Naive thymus-derived CD4-positive, alpha-beta T cell (primary cell): ENCODE results near the gene GNAQ. TPM values are rescaled to one million over a fixed set of nuclear protein-coding genes. Genes with fewer than 3 reads are reported as not detected.

Experiments used
- ATAC-seq: fragments of 150-1000 bp; cut with Tn5 transposase; 2 replicates; pipeline ENCODE4 v1.10.0; 2021; ENCODE audit warnings: mild to moderate bottlenecking, moderate library complexity
- CTCF ChIA-PET: fragments of 350-600 bp; sonication (Branson Sonifier 250); formaldehyde crosslinking; loops from one replicate; lab custom pipeline; 2021; ENCODE audit warnings: antibody characterized with exemption; lab: Charles Lee
- POLR2A ChIA-PET: fragments of 350-600 bp; sonication (Branson Sonifier 250); formaldehyde crosslinking; loops from one replicate; lab custom pipeline; 2021; ENCODE audit warnings: antibody characterized with exemption, inconsistent platforms; lab: Charles Lee
- DNase-seq, 9 donors: peaks; one replicate each; pipeline versions ENCODE4 v3.0.0 to v3.0.0-alpha.2; 2020 to 2022; ENCODE audit warnings: mixed read lengths in 1 of 9
- H3K27ac ChIP-seq: one replicate; pipeline ENCODE4 v1.7.0; 2013; ENCODE audit warnings: mild to moderate bottlenecking, low read depth, low read length, moderate library complexity
- H3K27me3 ChIP-seq, 2 donors: one replicate each; pipeline ENCODE4 v1.7.0; 2013; ENCODE audit warnings: low read length in 2 of 2, mild to moderate bottlenecking in 2 of 2, moderate library complexity in 2 of 2; ENCODE audit not compliant: control insufficient read depth in 2 of 2, insufficient read depth in 2 of 2
- H3K36me3 ChIP-seq, 3 experiments: 1 replicate in 2 of 3; 2 replicates in 1 of 3; pipeline ENCODE4 v1.7.0; 2013; ENCODE audit warnings: low read length in 3 of 3, mild to moderate bottlenecking in 3 of 3, moderate library complexity in 1 of 3; ENCODE audit not compliant: insufficient read depth in 3 of 3, control insufficient read depth in 2 of 3
- H3K4me1 ChIP-seq, 2 donors: one replicate each; pipeline ENCODE4 v1.7.0; 2013; ENCODE audit warnings: low read length in 2 of 2, mild to moderate bottlenecking in 2 of 2, moderate library complexity in 1 of 2; ENCODE audit not compliant: control insufficient read depth in 2 of 2, insufficient read depth in 2 of 2
- H3K4me3 ChIP-seq: 2 replicates; pipeline ENCODE4 v1.7.0; 2013; ENCODE audit warnings: mild to moderate bottlenecking, low read length
- H3K9me3 ChIP-seq, 3 experiments: 1 replicate in 2 of 3; 2 replicates in 1 of 3; pipeline ENCODE4 v1.7.0; 2013; ENCODE audit warnings: low read length in 3 of 3; ENCODE audit not compliant: control insufficient read depth in 2 of 3
- H3K27ac Mint-ChIP-seq, 9 donors: one replicate each; pipeline ENCODE4 v1.8.0; 2020 to 2022; ENCODE audit warnings: mixed read lengths in 9 of 9, mild to moderate bottlenecking in 8 of 9, moderate library complexity in 5 of 9, inconsistent platforms in 2 of 9
- H3K27me3 Mint-ChIP-seq, 5 donors: one replicate each; pipeline ENCODE4 v1.8.0; 2021 to 2022; ENCODE audit warnings: mixed read lengths in 5 of 5, mild to moderate bottlenecking in 1 of 5
- H3K36me3 Mint-ChIP-seq, 5 donors: one replicate each; pipeline ENCODE4 v1.8.0; 2020 to 2022; ENCODE audit warnings: mixed read lengths in 5 of 5, mild to moderate bottlenecking in 3 of 5, inconsistent platforms in 1 of 5
- H3K4me1 Mint-ChIP-seq, 7 donors: one replicate each; pipeline ENCODE4 v1.8.0; 2020 to 2022; ENCODE audit warnings: mixed read lengths in 7 of 7, mild to moderate bottlenecking in 3 of 7, inconsistent platforms in 1 of 7
- H3K4me3 Mint-ChIP-seq, 10 donors: one replicate each; pipeline ENCODE4 v1.8.0; 2020 to 2022; ENCODE audit warnings: mild to moderate bottlenecking in 10 of 10, mixed read lengths in 10 of 10, moderate library complexity in 6 of 10, inconsistent platforms in 2 of 10
- H3K9me3 Mint-ChIP-seq, 11 donors: one replicate each; pipeline ENCODE4 v1.8.0; 2020 to 2022; ENCODE audit warnings: mixed read lengths in 11 of 11, mild to moderate bottlenecking in 4 of 11, inconsistent platforms in 1 of 11, moderate library complexity in 1 of 11
- intact Hi-C, 2 donors: fragments of 100-400 bp; cut with micrococcal nuclease; formaldehyde crosslinking; loops; one replicate each; pipeline ENCODE4 v1.15.1; 2023
- polyA plus RNA-seq, 2 donors: library from polyadenylated mRNA; unstranded; fragments of 300-500 nt; fragmentation: Illumina TruSeq; gene quantifications; one replicate each; pipeline ENCODE4 v1.2.3, GENCODE V29; 2021
- total RNA-seq, 6 experiments: library from RNA in 5 of 6; stranded (reverse) in 5 of 6; gene quantifications; 1 replicate in 5 of 6; 2 replicates in 1 of 6; pipeline ENCODE4 v1.2.3 and lab custom pipeline; 2021 to 2026

Gene GNAQ
- total and polyA plus RNA-seq, 7 experiments from 2014 or later: 7.2 to 60.6 (median 46.2) TPM

- Mint-ChIP-seq H3K4me1 (peaks cover 1 to 13% (median 4%) of the 10 kb centered on the region in 7 donors), H3K9me3 (peaks cover 0 to 1% (median 0%) of the 10 kb centered on the region in 11 donors), H3K27ac (peak overlapping the region in 2 of 9 donors; percentile 66 to 80), H3K36me3 (peaks cover 5 to 55% (median 40%) of the 10 kb centered on the region in 5 donors), H3K27me3 (no peaks in the 10 kb centered on the region), H3K4me3 (no peak overlapping the region)
- no peaks in the 10 kb centered on the region for H3K4me1 ChIP-seq
- no peaks in the 10 kb centered on the region for H3K9me3 ChIP-seq
- H3K27ac ChIP-seq: no peak overlapping the region
- no peak overlapping the region for H3K4me3 ChIP-seq
- no peaks in the 10 kb centered on the region for H3K27me3 ChIP-seq
- no peak for DNase-seq
- intact Hi-C loops: no loop called here
- no peak for ATAC-seq
- CTCF ChIA-PET: no interaction called here
- H3K36me3 ChIP-seq: peaks cover 0 to 3% (median 0%) of the 10 kb centered on the region in 3 experiments
- POLR2A ChIA-PET: no interaction called here
Observed at GRCh38 chr9:77771171-77771570, 260.4 kb downstream of the GNAQ start.

- DNase-seq (no peak), ATAC-seq (no peak)
- no peak overlapping the region for H3K27ac ChIP-seq
- no peaks in the 10 kb centered on the region for H3K4me1 ChIP-seq
- H3K4me1 Mint-ChIP-seq: peaks cover 0 to 13% (median 4%) of the 10 kb centered on the region in 7 donors
- intact Hi-C loops: no loop called here
- CTCF ChIA-PET: no interaction called here
- POLR2A ChIA-PET: interaction anchor here (0.6 kb wide), 1 partner anchor 24 kb away, joined by 3 read pairs; no protein-coding TSS in a partner anchor
- H3K27me3 ChIP-seq: no peaks in the 10 kb centered on the region
- H3K36me3 ChIP-seq: peaks cover 0 to 3% (median 0%) of the 10 kb centered on the region in 3 experiments
- H3K4me3 ChIP-seq: no peak overlapping the region
- H3K9me3 Mint-ChIP-seq: peaks cover 0 to 1% (median 0%) of the 10 kb centered on the region in 11 donors
- H3K27ac Mint-ChIP-seq: peak overlapping the region in 1 of 9 donors; percentile 71
- no peaks in the 10 kb centered on the region for H3K27me3 Mint-ChIP-seq
- peaks cover 5 to 54% (median 40%) of the 10 kb centered on the region in 5 donors for H3K36me3 Mint-ChIP-seq
- no peaks in the 10 kb centered on the region for H3K9me3 ChIP-seq
- no peak overlapping the region for H3K4me3 Mint-ChIP-seq
Observed at GRCh38 chr9:77770340-77770739, 261.3 kb downstream of the GNAQ start.

- no peak overlapping the region for H3K4me3 Mint-ChIP-seq
- CTCF ChIA-PET: interaction anchor here (0.6 kb wide), 1 partner anchor 126 kb away, joined by 4 read pairs; no protein-coding TSS in a partner anchor
- POLR2A ChIA-PET: no interaction called here
- no peak overlapping the region for H3K27ac ChIP-seq
- H3K4me3 ChIP-seq: no peak overlapping the region
- ATAC-seq (no peak), DNase-seq (no peak)
- H3K9me3 Mint-ChIP-seq: peaks cover 0 to 3% (median 0%) of the 10 kb centered on the region in 11 donors
- intact Hi-C loops: no loop called here
- no peak overlapping the region for H3K27ac Mint-ChIP-seq
- no peaks in the 10 kb centered on the region for H3K27me3 ChIP-seq
- H3K36me3 Mint-ChIP-seq: peaks cover 5 to 60% (median 44%) of the 10 kb centered on the region in 5 donors
- H3K4me1 ChIP-seq: no peaks in the 10 kb centered on the region
- H3K9me3 ChIP-seq: no peaks in the 10 kb centered on the region
- H3K27me3 Mint-ChIP-seq: no peaks in the 10 kb centered on the region
- peaks cover 0 to 13% (median 6%) of the 10 kb centered on the region in 7 donors for H3K4me1 Mint-ChIP-seq
- H3K36me3 ChIP-seq: peaks cover 0 to 3% (median 0%) of the 10 kb centered on the region in 3 experiments
Observed at GRCh38 chr9:77769246-77769645, 262.4 kb downstream of the GNAQ start.

- Histone ChIP-seq H3K4me3 (no peak overlapping the region), H3K9me3 (no peaks in the 10 kb centered on the region), H3K27me3 (no peaks in the 10 kb centered on the region), H3K36me3 (peaks cover 0 to 3% (median 0%) of the 10 kb centered on the region in 3 experiments), H3K27ac (no peak overlapping the region), H3K4me1 (no peaks in the 10 kb centered on the region)
- Mint-ChIP-seq H3K27ac (no peak overlapping the region), H3K4me3 (peak overlapping the region in 1 of 10 donors; percentile 43), H3K4me1 (peaks cover 0 to 9% (median 6%) of the 10 kb centered on the region in 7 donors), H3K36me3 (peaks cover 5 to 56% (median 41%) of the 10 kb centered on the region in 5 donors), H3K27me3 (no peaks in the 10 kb centered on the region), H3K9me3 (peaks cover 0 to 3% (median 0%) of the 10 kb centered on the region in 11 donors)
- DNase-seq (no peak), ATAC-seq (no peak)
- CTCF ChIA-PET: no interaction called here
- POLR2A ChIA-PET: no interaction called here
- intact Hi-C loops: no loop called here
Observed at GRCh38 chr9:77766587-77766986, 265.0 kb downstream of the GNAQ start.

GRCh38 chr9:77765781-77766259, 265.8 kb downstream of the GNAQ start:
- Mint-ChIP-seq H3K27ac (no peak overlapping the region), H3K9me3 (peaks cover 0 to 3% (median 0%) of the 10 kb centered on the region in 11 donors), H3K4me3 (no peak overlapping the region), H3K4me1 (peaks cover 0 to 9% (median 6%) of the 10 kb centered on the region in 7 donors), H3K27me3 (no peaks in the 10 kb centered on the region), H3K36me3 (peaks cover 0 to 49% (median 34%) of the 10 kb centered on the region in 5 donors)
- H3K4me1 ChIP-seq: no peaks in the 10 kb centered on the region
- intact Hi-C loops: no loop called here
- CTCF ChIA-PET: no interaction called here
- no peak overlapping the region for H3K4me3 ChIP-seq
- ATAC-seq (no peak), DNase-seq (no peak)
- peaks cover 0 to 3% (median 0%) of the 10 kb centered on the region in 3 experiments for H3K36me3 ChIP-seq
- H3K27me3 ChIP-seq: no peaks in the 10 kb centered on the region
- POLR2A ChIA-PET: no interaction called here
- no peaks in the 10 kb centered on the region for H3K9me3 ChIP-seq
- no peak overlapping the region for H3K27ac ChIP-seq

GRCh38 chr9:77764894-77765780, 266.5 kb downstream of the GNAQ start:
- H3K4me1 ChIP-seq: no peaks in the 10 kb centered on the region
- DNase-seq: no peak
- peaks cover 0 to 3% (median 0%) of the 10 kb centered on the region in 11 donors for H3K9me3 Mint-ChIP-seq
- H3K27me3 ChIP-seq: no peaks in the 10 kb centered on the region
- H3K36me3 ChIP-seq: peaks cover 0 to 3% (median 0%) of the 10 kb centered on the region in 3 experiments
- H3K27ac ChIP-seq: no peak overlapping the region
- no peak overlapping the region for H3K4me3 Mint-ChIP-seq
- ChIA-PET POLR2A (no interaction called here), CTCF (interaction anchor here (0.6 to 0.7 kb wide), 2 partner anchors 361 to 492 kb away, joined by 3 to 6 read pairs; no protein-coding TSS in a partner anchor)
- no peaks in the 10 kb centered on the region for H3K9me3 ChIP-seq
- peak overlapping the region in 3 of 9 donors; percentile 21 to 50 (median 32) for H3K27ac Mint-ChIP-seq
- H3K36me3 Mint-ChIP-seq: peaks cover 0 to 42% (median 27%) of the 10 kb centered on the region in 5 donors
- no peak overlapping the region for H3K4me3 ChIP-seq
- intact Hi-C loops: no loop called here
- H3K4me1 Mint-ChIP-seq: peaks cover 0 to 8% (median 3%) of the 10 kb centered on the region in 7 donors
- no peak for ATAC-seq
- H3K27me3 Mint-ChIP-seq: no peaks in the 10 kb centered on the region
